ENCODE results near the gene PPP1R12B.
A peak's percentile ranks its signal among the peaks of the same experiment; 100 is the strongest.
"Not testable (repeated sequence)": the region's sequence is repeated elsewhere in the genome, so short reads cannot be mapped to it uniquely, and the experiment has no call there.

PPP1R12B gene

GRCh38 chr1:202406896-202407295 lies 58.4 kb downstream of the PPP1R12B start:
- DNase-seq, result not testable (repeated sequence)

GRCh38 chr1:202407378-202407777 lies 58.9 kb downstream of the PPP1R12B start:
- DNase-seq, result peak; percentile 3

GRCh38 chr1:202410251-202410650 lies 61.8 kb downstream of the PPP1R12B start:
- DNase-seq, result not testable (repeated sequence)

- DNase-seq, result not testable (repeated sequence)
Observed at GRCh38 chr1:202410854-202411357, 62.4 kb downstream of the PPP1R12B start.

GRCh38 chr1:202411422-202411821 lies 62.9 kb downstream of the PPP1R12B start:
- no peak for DNase-seq

GRCh38 chr1:202412421-202412820 lies 63.9 kb downstream of the PPP1R12B start:
- not testable (repeated sequence) for DNase-seq

- DNase-seq, result no peak
Observed at GRCh38 chr1:202416641-202417040, 68.1 kb downstream of the PPP1R12B start.

- not testable (repeated sequence) for DNase-seq
Observed at GRCh38 chr1:202417141-202417540, 68.6 kb downstream of the PPP1R12B start.

GRCh38 chr1:202417762-202418201 lies 69.3 kb downstream of the PPP1R12B start:
- DNase-seq, result not testable (repeated sequence)

- DNase-seq, result not testable (repeated sequence)
Observed at GRCh38 chr1:202419731-202420130, 71.2 kb downstream of the PPP1R12B start.

GRCh38 chr1:202420422-202421094 lies 72.1 kb downstream of the PPP1R12B start:
- not testable (repeated sequence) for DNase-seq

- not testable (repeated sequence) for DNase-seq
Observed at GRCh38 chr1:202422709-202423108, 74.2 kb downstream of the PPP1R12B start.

- not testable (repeated sequence) for DNase-seq
Observed at GRCh38 chr1:202424260-202424659, 75.8 kb downstream of the PPP1R12B start.

GRCh38 chr1:202430111-202430510 lies 81.6 kb downstream of the PPP1R12B start:
- DNase-seq, result not testable (repeated sequence)

GRCh38 chr1:202432338-202432737 lies 83.8 kb downstream of the PPP1R12B start:
- not testable (repeated sequence) for DNase-seq

GRCh38 chr1:202433155-202434043 lies 84.9 kb downstream of the PPP1R12B start:
- no peak for DNase-seq

GRCh38 chr1:202434059-202434458 lies 85.6 kb downstream of the PPP1R12B start:
- DNase-seq, result no peak

- DNase-seq, result no peak
Observed at GRCh38 chr1:202438393-202439174, 90.1 kb downstream of the PPP1R12B start.

GRCh38 chr1:202439308-202439707 lies 90.8 kb downstream of the PPP1R12B start:
- DNase-seq, result no peak

- DNase-seq, result not testable (repeated sequence)
Observed at GRCh38 chr1:202448140-202448539, 99.6 kb downstream of the PPP1R12B start.

- DNase-seq, result not testable (repeated sequence)
Observed at GRCh38 chr1:202451641-202452040, 103.1 kb downstream of the PPP1R12B start.

- DNase-seq, result no peak
Observed at GRCh38 chr1:202452508-202452907, 104.0 kb downstream of the PPP1R12B start.

All from activated CD4-positive, alpha-beta T cell treated with anti-CD3 and anti-CD28 coated beads for 48 hours (primary cell).